GM12878 (cell line): ENCODE data around the gene DENND1A. TPM values are rescaled to one million over a fixed set of nuclear protein-coding genes. Genes with fewer than 3 reads are reported as not detected.

ENCODE experiments used
- ATAC-seq: fragments of 200-7000 bp; cut with Tn5 transposase; 3 replicates; pipeline ENCODE4 v1.9.1; 2020; ENCODE audit warnings: mild to moderate bottlenecking, moderate library complexity
- BruUV-seq: library from RNA; stranded (reverse); fragments of 400-500 nt; replicated peaks from 2 replicates; lab custom pipeline; 2021; lab: Mats Ljungman, UMichigan
- CTCF ChIA-PET: fragments of 300-600 bp; sonication (Branson Sonifier 250); formaldehyde crosslinking; extraction: SDS; loops from one replicate; lab custom pipeline; 2021; ENCODE audit warnings: inconsistent platforms; lab: Yijun Ruan, JAX
- POLR2A ChIA-PET: fragments of 350-600 bp; formaldehyde crosslinking; extraction: SDS; loops from one replicate; lab custom pipeline; 2021; ENCODE audit warnings: inconsistent platforms; lab: Charles Lee
- RAD21 ChIA-PET: fragments of 300-600 bp; sonication (Branson Sonifier 250); formaldehyde crosslinking; loops from one replicate; lab custom pipeline; 2023; ENCODE audit warnings: antibody characterized with exemption; ENCODE audit not compliant: unreplicated experiment; lab: Charles Lee
- SMC1A ChIA-PET: fragments of 300-600 bp; sonication (Branson Sonifier 250); formaldehyde crosslinking; loops from one replicate; lab custom pipeline; 2023; ENCODE audit not compliant: unreplicated experiment, uncharacterized antibody; lab: Charles Lee
- DNase-seq: peaks from one replicate; pipeline ENCODE4 v3.0.0-alpha.2; 2011; ENCODE audit warnings: low read depth, low spot score
- FAIRE-seq: peaks from 3 replicates; lab custom pipeline; 2011; peaks lifted over from hg19 to GRCh38; lab: Jason Lieb, UNC
- H2AFZ ChIP-seq: 2 replicates; pipeline ENCODE4 v1.6.0; 2011; ENCODE audit warnings: low read depth, low read length, control low read depth; ENCODE audit not compliant: control insufficient read depth
- H3K27ac ChIP-seq: 2 replicates; pipeline ENCODE4 v1.5.1; 2011; ENCODE audit warnings: control low read depth; ENCODE audit not compliant: control insufficient read depth, insufficient read depth
- H3K27me3 ChIP-seq, 2 experiments: replicated peaks in 1 of 2; 2 replicates each; pipeline versions ENCODE4 v1.6.0 to v1.6.1; 2011; ENCODE audit warnings: low read length in 1 of 2; ENCODE audit not compliant: control insufficient read depth in 2 of 2, insufficient read depth in 2 of 2
- H3K36me3 ChIP-seq, 2 experiments: 2 replicates each; pipeline ENCODE4 v1.5.1; 2011; ENCODE audit warnings: low read length in 1 of 2; ENCODE audit not compliant: control insufficient read depth in 2 of 2, insufficient read depth in 2 of 2
- H3K4me1 ChIP-seq: 2 replicates; pipeline ENCODE4 v1.6.1; 2011; ENCODE audit warnings: mild to moderate bottlenecking, low read length, moderate library complexity, mixed read lengths; ENCODE audit not compliant: control insufficient read depth, insufficient read depth
- H3K4me2 ChIP-seq: 2 replicates; pipeline ENCODE4 v1.6.0; 2011; ENCODE audit warnings: control low read depth; ENCODE audit not compliant: control insufficient read depth, insufficient read depth
- H3K4me3 ChIP-seq: fragments of 200-600 bp; sonication (generic); 2 replicates; pipeline ENCODE4 v1.5.1; 2016
- H3K79me2 ChIP-seq: 2 replicates; pipeline ENCODE4 v1.6.0; 2011; ENCODE audit warnings: low read length; ENCODE audit not compliant: control insufficient read depth, insufficient read depth
- H3K9ac ChIP-seq: 2 replicates; pipeline ENCODE4 v1.8.0; 2011; ENCODE audit warnings: low read length, control low read depth, mixed read lengths; ENCODE audit not compliant: control insufficient read depth, insufficient read depth
- H3K9me3 ChIP-seq: replicated peaks from 3 replicates; pipeline ENCODE4 v1.5.1; 2011; ENCODE audit warnings: mild to moderate bottlenecking, low read length; ENCODE audit not compliant: control insufficient read depth, insufficient read depth
- H4K20me1 ChIP-seq: 2 replicates; pipeline ENCODE4 v1.6.0; 2011; ENCODE audit not compliant: control insufficient read depth, insufficient read depth
- BCL11A ChIP-seq: IDR thresholded peaks from 2 replicates; pipeline ENCODE4 v1.6.1; 2011; ENCODE audit warnings: low read depth, low read length
- BHLHE40 ChIP-seq, 2 experiments: fragments of 450-650 bp in 1 of 2; IDR thresholded peaks; 2 replicates each; pipeline ENCODE4 v1.6.1; 2011 to 2017; ENCODE audit warnings: low read depth in 2 of 2, borderline replicate concordance in 1 of 2, improper control_type of control experiment in 1 of 2, low read length in 1 of 2, mild to moderate bottlenecking in 1 of 2
- BMI1 ChIP-seq: fragments of 450-650 bp; IDR thresholded peaks from 2 replicates; pipeline ENCODE4 v1.6.1; 2016; ENCODE audit warnings: mild to moderate bottlenecking, moderate library complexity, borderline replicate concordance
- FOS ChIP-seq: IDR thresholded peaks from 3 replicates; pipeline ENCODE4 v1.6.1; 2011; ENCODE audit warnings: borderline replicate concordance; ENCODE audit not compliant: insufficient read length; ENCODE audit errors: extremely low read depth
- LARP7 ChIP-seq: fragments of 450-650 bp; IDR thresholded peaks from 2 replicates; pipeline ENCODE4 v1.6.1; 2017; ENCODE audit warnings: mild to moderate bottlenecking
- MYC ChIP-seq: IDR thresholded peaks from 2 replicates; pipeline ENCODE4 v1.6.1; 2011; ENCODE audit warnings: mild to moderate bottlenecking, low read length, moderate library complexity, inconsistent platforms; ENCODE audit not compliant: insufficient read depth, insufficient replicate concordance, insufficient read length, severe bottlenecking
- NFXL1 ChIP-seq: fragments of 450-650 bp; IDR thresholded peaks from 2 replicates; pipeline ENCODE4 v1.6.1; 2017; ENCODE audit warnings: antibody characterized with exemption, mild to moderate bottlenecking, borderline replicate concordance
- NR2F1 ChIP-seq: fragments of 450-650 bp; conservative IDR thresholded peaks from 2 replicates; pipeline ENCODE4 v1.6.1; 2017; ENCODE audit warnings: mild to moderate bottlenecking
- PBX3 ChIP-seq: IDR thresholded peaks from 2 replicates; pipeline ENCODE4 v1.6.1; 2011; ENCODE audit warnings: mild to moderate bottlenecking, low read depth, low read length, moderate library complexity; ENCODE audit not compliant: insufficient replicate concordance
- RFX5 ChIP-seq: IDR thresholded peaks from 2 replicates; pipeline ENCODE4 v1.6.1; 2011; ENCODE audit warnings: low read depth, low read length, improper control_type of control experiment
- TARDBP ChIP-seq: IDR thresholded peaks from 2 replicates; pipeline ENCODE4 v1.6.1; 2016; ENCODE audit warnings: borderline replicate concordance
- TBL1XR1 ChIP-seq: IDR thresholded peaks from 2 replicates; pipeline ENCODE4 v1.6.1; 2012; ENCODE audit warnings: low read depth, low read length, improper control_type of control experiment
- ZBTB33 ChIP-seq: fragments of 450-650 bp; IDR thresholded peaks from 2 replicates; pipeline ENCODE4 v1.6.1; 2017; ENCODE audit warnings: mild to moderate bottlenecking
- WGBS: methylation state at CpG from one replicate; pipeline ENCODE4 v1.1.6; 2016; ENCODE audit warnings: low lambda C conversion rate; ENCODE audit not compliant: insufficient replicate concordance, insufficient coverage; ENCODE audit errors: missing lambda C conversion rate; 5-methylcytosine and 5-hydroxymethylcytosine counted together
- in situ Hi-C: fragments of 300-500 bp; cut with MboI; formaldehyde crosslinking; loops from 9 replicates; pipeline ENCODE4 v1.14.3; 2018; ENCODE audit warnings: mixed read lengths
- intact Hi-C: fragments of 100-400 bp; cut with micrococcal nuclease; formaldehyde crosslinking; loops from one replicate; pipeline ENCODE4 v1.14.2; 2022; ENCODE audit not compliant: unreplicated experiment
- polyA plus RNA-seq, 11 experiments: library from polyadenylated mRNA; depleted of rRNA in 4 of 11; unstranded in 6 of 11; stranded (reverse) in 5 of 11; fragments of >200 nt; fragmentation: Nextera tagmentation in 4 of 11; fragmentation: Illumina TruSeq in 1 of 11; extraction: Ambion mirVana in 4 of 11; extraction: Trizol in 1 of 11; gene quantifications; 1 replicate in 1 of 11; 2 replicates in 10 of 11; pipeline versions ENCODE4 v1.2.1 to v1.2.3, GENCODE V29; 2011 to 2016; ENCODE audit warnings: inconsistent platforms in 2 of 11, missing spikeins in 2 of 11, low read depth in 1 of 11
- total RNA-seq, 4 experiments: library from RNA; depleted of rRNA in 3 of 4; stranded (reverse); fragments of >200 nt in 3 of 4; fragmentation: Illumina TruSeq in 1 of 4; extraction: Trizol in 1 of 4; gene quantifications; 2 replicates each; pipeline versions ENCODE4 v1.2.1 to v1.2.3, GENCODE V29; 2013 to 2021

The DENND1A gene
- total and polyA plus RNA-seq, 10 of the 15 experiments (the other 5 are each of a cell fraction or from before 2014, with no cell fraction given): 14.1 to 48.6 (median 35.2) TPM

GRCh38 chr9:123617286-123617685 lies 312.6 kb downstream of the DENND1A start:
- SMC1A ChIA-PET: interaction anchor here (1.6 to 4.7 kb wide), 2 partner anchors 20 to 99 kb away, joined by 5 to 26 read pairs; no protein-coding TSS in a partner anchor
- in situ Hi-C loops: no loop called here
- TF ChIP-seq RFX5 (no peak), BHLHE40 (IDR thresholded peaks at IDR 0.05; ENCODE audit: borderline replicate concordance in 1 of 2, low read depth in 2 of 2, low read length in 1 of 2) (no peak), BMI1 (no peak), LARP7 (no peak), ZBTB33 (no peak), BCL11A (no peak), NFXL1 (no peak), TARDBP (no peak), FOS (no peak), MYC (no peak), TBL1XR1 (no peak), PBX3 (no peak), NR2F1 (no peak)
- TF ChIP-seq, all 136 proteins: peak for 0
- no peaks in the 10 kb centered on the region; a peak in 2 of 4 replicates for H3K36me3 ChIP-seq
- no peak overlapping the region for H3K4me3 ChIP-seq
- POLR2A ChIA-PET: interaction anchor here (1.5 kb wide), 1 partner anchor 20 kb away, joined by 7 read pairs; no protein-coding TSS in a partner anchor
- H2AFZ ChIP-seq: no peak overlapping the region
- H3K4me1 ChIP-seq: 0 out of 2 replicates have a peak, but pooled peaks cover 7% of the 10 kb centered on the region
- H3K27ac ChIP-seq: no peak overlapping the region
- CTCF ChIA-PET: no interaction called here
- BruUV-seq: no TSS peak
- no peaks in the 10 kb centered on the region for H3K27me3 ChIP-seq
- ATAC-seq (no peak), DNase-seq (no peak), FAIRE-seq (no peak)
- WGBS: 98% methylated on average over 9 of the region's 9 CpGs
- RAD21 ChIA-PET: no interaction called here
- no peak overlapping the region for H3K4me2 ChIP-seq
- intact Hi-C loops: no loop called here
- H3K79me2 ChIP-seq: no peaks in the 10 kb centered on the region
- H4K20me1 ChIP-seq: no peaks in the 10 kb centered on the region
- no peaks in the 10 kb centered on the region for H3K9me3 ChIP-seq
- H3K9ac ChIP-seq: no peak overlapping the region
